Measurements from ENCODE around the gene TGFBR1.

DNA sequence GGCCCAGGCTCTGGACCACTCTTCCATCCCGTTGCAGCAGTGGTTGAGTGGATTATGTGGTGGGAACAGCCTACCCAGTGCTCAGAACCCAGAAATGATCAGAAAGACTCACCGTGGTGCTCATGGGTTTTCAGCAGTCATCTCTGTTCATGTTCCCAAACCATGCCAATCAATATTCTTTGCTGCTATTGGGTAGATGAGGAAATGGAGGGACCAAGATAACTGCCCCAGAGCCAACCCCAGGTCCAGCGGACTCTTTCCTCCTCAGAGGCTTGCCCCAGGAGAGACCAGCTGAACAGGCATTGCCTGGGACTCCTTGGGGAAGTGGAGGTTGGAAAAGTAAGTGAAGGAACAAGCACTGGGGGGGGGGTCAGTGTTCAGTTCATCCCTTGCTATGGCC, 78.7 kb downstream of the TGFBR1 start:
- TF ChIP-seq POLR2A (IDR thresholded peaks at IDR 0.05; ENCODE audit: low read depth, low read length) (no peak), POLR2AphosphoS5 (IDR thresholded peaks at IDR 0.05; ENCODE audit: low read depth, low read length) (no peak), PAX5 (IDR thresholded peaks at IDR 0.05; ENCODE audit: insufficient read depth, low read length, severe bottlenecking) (no peak)
